H1 (cell line): Measurements from ENCODE around the gene NRSN1. TPM values are rescaled to one million over a fixed set of nuclear protein-coding genes. Genes with fewer than 3 reads are reported as not detected.

Experiments
- CTCF ChIA-PET: fragments of 300-600 bp; sonication (Branson Sonifier 250); formaldehyde crosslinking; loops from one replicate; lab custom pipeline; 2021; ENCODE audit not compliant: partially characterized antibody; lab: Charles Lee
- POLR2A ChIA-PET: fragments of 300-600 bp; sonication (Branson Sonifier 250); formaldehyde crosslinking; loops from one replicate; lab custom pipeline; 2021; ENCODE audit warnings: inconsistent platforms; ENCODE audit not compliant: partially characterized antibody; lab: Charles Lee
- DNase-seq, 2 experiments: peaks; one replicate each; pipeline versions ENCODE4 v3.0.0 to v3.0.0-alpha.2; 2010 to 2022; ENCODE audit warnings: low spot score in 2 of 2, low read depth in 1 of 2, mixed read lengths in 1 of 2
- FAIRE-seq: peaks from 2 replicates; lab custom pipeline; 2011; peaks lifted over from hg19 to GRCh38; lab: Jason Lieb, UNC
- H2AFZ ChIP-seq: 2 replicates; pipeline ENCODE4 v1.8.1; 2012; ENCODE audit warnings: low read length, inconsistent platforms
- H2AK5ac ChIP-seq: 2 replicates; pipeline ENCODE4 v1.6.1; 2013; ENCODE audit warnings: low read depth, low read length
- H2BK120ac ChIP-seq: replicated peaks from 2 replicates; pipeline ENCODE3; 2013; ENCODE audit warnings: low read depth, low read length, inconsistent platforms
- H2BK12ac ChIP-seq: 2 replicates; pipeline ENCODE4 v1.6.1; 2013; ENCODE audit warnings: low read depth, low read length
- H2BK15ac ChIP-seq: 2 replicates; pipeline ENCODE4 v1.6.1; 2013; ENCODE audit warnings: low read length
- H2BK20ac ChIP-seq: 2 replicates; pipeline ENCODE4 v1.6.1; 2013; ENCODE audit warnings: low read length
- H2BK5ac ChIP-seq: 2 replicates; pipeline ENCODE4 v1.6.1; 2013; ENCODE audit warnings: low read depth, low read length
- H3K14ac ChIP-seq: 2 replicates; pipeline ENCODE4 v1.6.1; 2013; ENCODE audit warnings: inconsistent platforms; ENCODE audit not compliant: insufficient read length
- H3K18ac ChIP-seq: 2 replicates; pipeline ENCODE4 v1.6.1; 2013; ENCODE audit warnings: low read length; ENCODE audit errors: extremely low read depth
- H3K23ac ChIP-seq: 2 replicates; pipeline ENCODE4 v1.6.1; 2013; ENCODE audit warnings: inconsistent platforms; ENCODE audit not compliant: insufficient read length
- H3K23me2 ChIP-seq: 2 replicates; pipeline ENCODE4 v1.6.1; 2013; ENCODE audit warnings: low read depth, low read length
- H3K27ac ChIP-seq: 2 replicates; pipeline ENCODE4 v1.6.1; 2011; ENCODE audit warnings: low read depth, low read length, inconsistent platforms
- H3K27me3 ChIP-seq, 4 experiments: replicated peaks in 1 of 4; 1 replicate in 1 of 4; 2 replicates in 3 of 4; pipeline versions ENCODE4 v1.6.1 to v1.8.1; 2011 to 2013; ENCODE audit warnings: low read length in 3 of 4, mild to moderate bottlenecking in 3 of 4, inconsistent platforms in 2 of 4, mixed read lengths in 2 of 4, moderate library complexity in 1 of 4; ENCODE audit not compliant: control insufficient read depth in 3 of 4, insufficient read depth in 3 of 4; ENCODE audit errors: extremely low read depth in 1 of 4
- H3K36me3 ChIP-seq, 4 experiments: 2 replicates each; pipeline versions ENCODE4 v1.6.1 to v1.8.1; 2011 to 2013; ENCODE audit warnings: mild to moderate bottlenecking in 4 of 4, low read length in 3 of 4, moderate library complexity in 2 of 4, control low read depth in 1 of 4, inconsistent platforms in 1 of 4; ENCODE audit not compliant: insufficient read depth in 4 of 4, control insufficient read depth in 2 of 4
- H3K4ac ChIP-seq: replicated peaks from 2 replicates; pipeline ENCODE3; 2013; ENCODE audit warnings: low read length, low read depth, mixed read lengths, inconsistent platforms; ENCODE audit not compliant: insufficient read length
- H3K4me1 ChIP-seq, 4 experiments: replicated peaks in 1 of 4; 1 replicate in 1 of 4; 2 replicates in 3 of 4; pipeline versions ENCODE4 v1.6.1 to v1.8.1; 2011 to 2013; ENCODE audit warnings: low read length in 3 of 4, inconsistent platforms in 2 of 4, mixed read lengths in 1 of 4; ENCODE audit not compliant: insufficient read depth in 4 of 4, control insufficient read depth in 3 of 4
- H3K4me2 ChIP-seq, 2 experiments: 2 replicates each; pipeline versions ENCODE4 v1.6.1 to v1.8.1; 2011 to 2013; ENCODE audit warnings: low read depth in 2 of 2, low read length in 2 of 2, control low read depth in 1 of 2, inconsistent platforms in 1 of 2, mild to moderate bottlenecking in 1 of 2; ENCODE audit not compliant: insufficient read depth in 1 of 2
- H3K4me3 ChIP-seq, 4 experiments: fragments of 200-600, 300-600 bp in 1 of 4; sonication (generic), shearing (Covaris generic), sonication (Bioruptor Twin) in 1 of 4; 2 replicates each; pipeline versions ENCODE4 v1.5.1 to v1.8.1; 2011 to 2016; ENCODE audit warnings: low read length in 4 of 4, low read depth in 3 of 4, control low read depth in 2 of 4, inconsistent platforms in 2 of 4, mild to moderate bottlenecking in 2 of 4, mixed read lengths in 1 of 4, moderate library complexity in 1 of 4; ENCODE audit not compliant: insufficient read depth in 2 of 4; ENCODE audit errors: extremely low read depth in 1 of 4
- H3K56ac ChIP-seq: replicated peaks from 2 replicates; pipeline ENCODE3; 2013; ENCODE audit warnings: low read depth, mild to moderate bottlenecking, mixed read lengths, low read length, inconsistent platforms; ENCODE audit not compliant: insufficient read length
- H3K79me1 ChIP-seq: 2 replicates; pipeline ENCODE4 v1.6.1; 2013; ENCODE audit warnings: low read depth, low read length, control low read depth
- H3K79me2 ChIP-seq, 2 experiments: 2 replicates each; pipeline versions ENCODE4 v1.6.1 to v1.8.1; 2012 to 2013; ENCODE audit warnings: low read length in 2 of 2, mild to moderate bottlenecking in 2 of 2, inconsistent platforms in 1 of 2; ENCODE audit not compliant: insufficient read depth in 2 of 2, control insufficient read depth in 1 of 2
- H3K9ac ChIP-seq, 4 experiments: replicated peaks in 1 of 4; 1 replicate in 1 of 4; 2 replicates in 3 of 4; pipeline versions ENCODE4 v1.6.1 to v1.8.1; 2011 to 2013; ENCODE audit warnings: low read depth in 3 of 4, low read length in 3 of 4, control low read depth in 2 of 4, mild to moderate bottlenecking in 2 of 4, moderate library complexity in 2 of 4, inconsistent platforms in 1 of 4; ENCODE audit errors: extremely low read depth in 1 of 4
- H3K9me3 ChIP-seq, 2 experiments: 2 replicates each; pipeline versions ENCODE4 v1.6.1 to v1.8.1; 2012 to 2013; ENCODE audit warnings: mild to moderate bottlenecking in 2 of 2, moderate library complexity in 2 of 2, control low read depth in 1 of 2, inconsistent platforms in 1 of 2, low read depth in 1 of 2, low read length in 1 of 2, mixed read lengths in 1 of 2; ENCODE audit not compliant: insufficient read depth in 2 of 2
- H4K20me1 ChIP-seq, 2 experiments: replicated peaks in 1 of 2; 2 replicates each; pipeline versions ENCODE3 to v1.8.1; 2011 to 2013; ENCODE audit warnings: inconsistent platforms in 2 of 2, low read length in 2 of 2, mild to moderate bottlenecking in 1 of 2; ENCODE audit not compliant: insufficient read depth in 2 of 2, control insufficient read depth in 1 of 2
- H4K5ac ChIP-seq: 2 replicates; pipeline ENCODE4 v1.6.1; 2013; ENCODE audit warnings: low read length, low read depth, mixed read lengths, inconsistent platforms; ENCODE audit not compliant: insufficient read length
- H4K8ac ChIP-seq: 2 replicates; pipeline ENCODE4 v1.8.0; 2013; ENCODE audit warnings: mild to moderate bottlenecking, moderate library complexity, low read length, inconsistent platforms; ENCODE audit not compliant: insufficient read depth; ENCODE audit errors: extremely low read depth
- H4K91ac ChIP-seq: replicated peaks from 2 replicates; pipeline ENCODE3; 2013; ENCODE audit warnings: low read length, mixed read lengths, inconsistent platforms; ENCODE audit not compliant: insufficient read length
- SP1 ChIP-seq: IDR thresholded peaks from 2 replicates; pipeline ENCODE4 v1.6.1; 2011; ENCODE audit warnings: low read depth, low read length
- WGBS, 2 experiments: shearing (Covaris generic) in 1 of 2; methylation state at CpG; one replicate each; pipeline versions ENCODE4 v1.1.6 to v1.1.7; 2013 to 2015; ENCODE audit warnings: low lambda C conversion rate in 2 of 2, mixed read lengths in 2 of 2, inconsistent platforms in 1 of 2, low coverage in 1 of 2, missing lambda C conversion rate in 1 of 2; ENCODE audit not compliant: insufficient replicate concordance in 2 of 2, insufficient coverage in 1 of 2, insufficient read length in 1 of 2; ENCODE audit errors: extremely low coverage in 1 of 2, missing lambda C conversion rate in 1 of 2; 5-methylcytosine and 5-hydroxymethylcytosine counted together
- polyA plus RNA-seq, 7 experiments: library from polyadenylated mRNA; depleted of rRNA in 3 of 7; stranded (reverse) in 5 of 7; unstranded in 2 of 7; fragments of >200 nt in 5 of 7; fragments of 200-250 nt in 2 of 7; gene quantifications; 1 replicate in 5 of 7; 2 replicates in 1 of 7; 4 replicates in 1 of 7; pipeline versions ENCODE4 v1.2.1 to v1.2.3, GENCODE V29; 2011 to 2013; ENCODE audit warnings: missing spikeins in 2 of 7, mixed read lengths in 2 of 7
- total RNA-seq: library from RNA; stranded (reverse); fragmentation: NEBNext Ultra II Directional; extraction: Animal tissue kit (Norgen Biotek cat#: 25700); gene quantifications from 2 replicates; pipeline ENCODE4 v1.2.1, GENCODE V29; 2021

NRSN1 gene
- total and polyA plus RNA-seq, 2 of the 8 experiments (the other 6 are each of a cell fraction or from before 2014, with no cell fraction given) = 0.15 to 0.78 TPM

- ChIA-PET POLR2A (no interaction called here), CTCF (interaction anchor here (1.1 kb wide), 1 partner anchor 164 kb away, joined by 3 read pairs; no protein-coding TSS in a partner anchor)
- no peak overlapping the region for H2BK120ac ChIP-seq
- H3K4me2 ChIP-seq = no peak overlapping the region
- no peak overlapping the region for H3K14ac ChIP-seq
- H2BK20ac ChIP-seq = no peak overlapping the region
- no peak overlapping the region for H3K18ac ChIP-seq
- H3K56ac ChIP-seq = no peak overlapping the region
- H3K9me3 ChIP-seq = no peaks in the 10 kb centered on the region
- H3K9ac ChIP-seq = no peak overlapping the region
- no peak overlapping the region for H2BK5ac ChIP-seq
- H4K5ac ChIP-seq = no peak overlapping the region
- H4K8ac ChIP-seq = no peak overlapping the region
- no peak overlapping the region for H4K91ac ChIP-seq
- no peak for TF ChIP-seq SP1
- TF ChIP-seq, all 59 proteins: peak for 0
- H3K27me3 ChIP-seq = peaks cover 0 to 1% (median 0%) of the 10 kb centered on the region in 4 experiments; a peak in 1 of 7 replicates
- no peaks in the 10 kb centered on the region for H3K23me2 ChIP-seq
- no peak overlapping the region for H3K4ac ChIP-seq
- no peaks in the 10 kb centered on the region for H3K79me1 ChIP-seq
- no peak overlapping the region for H3K4me3 ChIP-seq
- H2BK15ac ChIP-seq = no peak overlapping the region
- no peak overlapping the region for H3K23ac ChIP-seq
- H3K79me2 ChIP-seq = no peaks in the 10 kb centered on the region
- no peak for FAIRE-seq
- H3K27ac ChIP-seq = no peak overlapping the region
- no peaks in the 10 kb centered on the region for H4K20me1 ChIP-seq
- 83% methylated on average over 4 of the region's 4 CpGs; no CpG with 5 or more reads in 1 of the 2 experiments for WGBS, 2 experiments
- H3K36me3 ChIP-seq = no peaks in the 10 kb centered on the region
- no peaks in the 10 kb centered on the region for H3K4me1 ChIP-seq
- H2BK12ac ChIP-seq = no peak overlapping the region
- no peak for DNase-seq
- no peak overlapping the region for H2AFZ ChIP-seq
- H2AK5ac ChIP-seq = no peak overlapping the region
Measured at GRCh38 chr6:24093381-24093780, 32.6 kb upstream of the NRSN1 start.
